ENCODE data around the gene AGAP4.
"Not testable (repeated sequence)": the region's sequence is repeated elsewhere in the genome, so short reads cannot be mapped to it uniquely, and the experiment has no call there.

AGAP4 gene

DNA sequence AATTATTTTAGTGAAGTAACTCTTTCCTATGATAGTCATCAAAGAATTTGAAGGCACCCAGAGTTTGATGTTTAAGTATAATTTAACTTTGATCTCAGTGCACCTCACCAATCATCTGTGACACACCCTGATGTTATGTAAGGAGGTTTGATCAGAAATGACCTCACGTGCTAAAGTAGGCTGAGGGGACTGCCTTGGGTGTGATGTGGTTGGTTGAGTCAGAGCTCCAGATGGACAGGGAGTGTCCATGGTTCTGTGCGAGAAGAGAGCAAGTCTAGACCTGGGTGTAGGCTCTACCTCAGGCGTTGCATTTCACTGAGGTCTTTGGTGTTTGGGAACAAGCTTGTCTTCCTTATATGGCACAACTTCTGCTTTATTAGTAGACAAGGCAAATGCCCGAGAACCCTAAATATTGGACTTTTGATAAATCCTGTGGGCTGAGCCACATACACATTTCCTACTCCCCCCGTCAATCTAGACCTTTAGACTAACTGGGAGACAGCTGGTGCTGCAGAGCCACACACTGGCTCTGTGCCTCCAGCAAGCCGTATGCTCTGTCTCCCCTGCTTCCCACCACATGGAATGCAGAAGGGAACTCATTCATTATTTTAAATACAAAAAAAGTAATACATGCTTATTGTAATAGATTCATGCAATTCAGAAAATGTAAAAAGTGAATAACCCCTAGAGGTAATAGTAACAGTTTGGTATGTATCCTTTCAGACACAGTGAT lies 56.4 kb downstream of the AGAP4 start:
- not testable (repeated sequence) for DNase-seq (ENCODE audit: low spot score)

DNA sequence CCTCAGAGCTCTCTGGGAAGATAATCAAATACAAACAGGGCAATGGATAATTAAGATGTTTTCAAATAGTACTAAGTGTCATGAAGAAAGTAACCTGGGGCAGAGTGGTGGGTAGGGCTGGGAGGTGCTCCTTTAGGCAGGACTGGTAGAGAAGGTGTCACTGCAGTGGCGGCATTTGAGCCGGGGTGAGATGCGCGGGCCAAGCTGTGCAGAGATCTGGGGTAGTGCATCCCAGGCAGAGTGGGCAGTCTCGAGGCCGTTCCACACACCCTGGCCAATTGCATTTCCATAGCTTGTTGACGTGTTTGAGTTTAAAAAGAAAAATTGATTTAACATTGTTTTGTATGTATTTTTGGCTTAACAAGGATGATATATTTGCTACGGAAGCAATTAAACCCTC lies 57.3 kb downstream of the AGAP4 start:
- DNase-seq (ENCODE audit: low spot score), result not testable (repeated sequence)

DNA sequence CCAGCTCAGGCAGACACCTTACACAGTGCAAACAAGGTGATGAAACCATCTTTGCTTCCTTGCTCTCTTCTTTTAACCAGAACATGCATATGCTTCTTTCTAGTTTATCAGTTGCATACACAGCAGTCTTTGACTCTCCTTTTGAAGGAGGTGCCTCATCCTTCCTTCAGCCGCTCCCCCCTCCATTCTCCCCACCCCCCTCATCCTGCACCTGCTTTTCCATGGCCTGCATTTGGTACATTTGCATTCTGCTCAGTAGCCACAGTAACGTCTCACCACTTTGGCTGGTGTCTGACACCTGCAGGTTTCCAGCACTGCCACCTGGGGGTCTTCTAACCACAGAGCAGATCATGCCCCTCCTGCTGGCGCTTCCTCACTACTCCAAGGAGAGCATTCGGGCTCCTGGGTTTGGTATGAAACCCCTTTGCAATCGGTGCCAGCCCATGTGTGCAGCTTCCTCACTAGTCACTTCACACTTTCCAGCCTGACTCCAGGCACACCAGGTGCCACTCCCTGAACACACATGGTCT lies 60.0 kb downstream of the AGAP4 start:
- DNase-seq (ENCODE audit: low spot score), result not testable (repeated sequence)

DNA sequence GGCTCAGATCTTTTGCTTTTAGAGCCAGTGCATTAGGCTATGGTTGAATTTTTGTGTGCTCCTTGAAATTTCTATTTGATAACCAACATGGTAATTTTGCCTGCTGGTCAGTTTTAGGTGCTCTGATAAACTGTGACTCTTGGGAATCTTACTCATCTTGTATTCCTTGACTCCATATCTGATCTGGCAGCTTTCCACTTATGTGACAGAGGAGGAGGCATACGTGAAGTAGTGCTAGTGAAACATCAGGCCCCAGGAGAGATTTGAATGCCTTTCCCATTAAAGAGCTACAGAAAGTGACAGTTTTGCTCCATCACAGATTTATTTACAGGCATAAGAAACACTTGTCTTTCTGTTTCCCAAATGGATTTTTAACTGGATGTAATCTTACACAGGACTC lies 61.1 kb downstream of the AGAP4 start:
- not testable (repeated sequence) for DNase-seq (ENCODE audit: low spot score)

Data from RKO (cell line).